ENCODE data around the gene PCNX2.
"Not testable (repeated sequence)": the region's sequence is repeated elsewhere in the genome, so short reads cannot be mapped to it uniquely, and the experiment has no call there.

Gene PCNX2

DNA sequence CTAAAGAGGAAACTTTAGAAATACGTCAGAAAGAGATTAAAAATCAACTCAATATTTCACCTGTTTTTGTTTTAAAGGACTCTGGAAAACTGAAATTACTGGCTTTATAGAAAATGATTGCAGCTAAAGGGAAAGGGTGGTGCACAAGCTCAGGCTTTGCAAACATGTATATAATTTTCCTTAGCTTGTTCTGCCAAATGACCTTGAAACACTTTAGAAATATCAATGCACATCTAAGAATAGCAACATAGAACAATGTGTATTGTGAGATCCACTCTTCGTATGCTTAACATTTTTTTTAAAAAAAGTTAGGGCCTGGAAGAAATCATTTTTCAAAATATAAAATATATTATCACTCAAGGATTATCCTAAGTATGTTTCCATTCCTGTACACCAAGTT, 201.3 kb downstream of the PCNX2 start:
- no peak for DNase-seq

DNA sequence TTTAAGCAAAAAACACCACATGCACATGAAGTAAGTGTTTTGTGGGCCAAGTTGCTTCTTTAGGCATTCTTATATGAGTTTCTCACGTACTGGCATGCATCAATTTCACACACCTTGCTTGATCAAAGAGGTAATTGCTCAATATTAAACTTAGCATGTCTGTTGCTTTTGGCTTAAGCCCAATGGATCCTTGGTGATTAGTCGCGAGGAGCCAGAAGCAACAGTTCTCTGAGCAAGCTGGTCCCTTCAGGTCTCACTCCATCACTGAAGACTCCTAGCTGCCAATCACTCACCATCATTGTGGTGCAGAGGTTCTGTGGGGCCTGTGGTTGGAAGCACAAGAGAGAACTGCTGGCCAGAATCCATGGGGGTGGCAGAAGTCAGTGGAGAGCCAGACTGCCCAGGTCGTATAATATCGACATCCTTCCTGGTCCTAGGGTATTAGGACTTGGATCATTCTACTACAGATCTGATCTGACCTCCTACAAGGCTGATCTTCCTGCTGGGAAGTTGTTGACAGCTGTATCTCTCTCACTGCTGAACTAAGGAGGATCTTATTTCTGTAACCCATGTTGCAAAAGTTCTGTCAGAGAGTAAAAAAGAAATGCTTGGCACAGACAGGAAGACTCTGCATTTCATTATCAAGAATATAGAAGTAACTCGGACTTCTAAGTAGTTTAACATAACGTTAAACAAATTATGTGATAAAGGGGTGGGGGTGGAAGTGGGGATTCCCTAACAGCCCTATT, 204.6 kb downstream of the PCNX2 start:
- DNase-seq = no peak

DNA sequence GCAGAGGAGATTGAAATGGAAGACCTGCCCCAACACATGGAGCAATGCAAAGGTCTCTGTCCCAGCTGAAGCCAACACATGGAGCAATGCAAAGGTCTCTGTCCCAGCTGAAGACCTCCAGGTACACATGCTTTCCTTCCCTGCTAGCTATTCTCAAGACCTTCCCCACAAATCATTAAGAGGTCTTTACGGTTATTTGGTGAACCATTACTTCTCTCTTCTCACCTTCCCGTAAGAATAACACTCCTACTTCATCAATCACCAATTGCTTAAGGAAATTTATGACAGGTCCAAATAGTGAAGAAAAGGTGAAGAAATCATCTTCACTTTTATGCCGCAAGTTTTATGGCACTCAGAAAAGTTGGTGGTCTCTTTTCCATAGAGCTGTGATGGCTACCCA, 206.3 kb downstream of the PCNX2 start:
- no peak for DNase-seq

DNA sequence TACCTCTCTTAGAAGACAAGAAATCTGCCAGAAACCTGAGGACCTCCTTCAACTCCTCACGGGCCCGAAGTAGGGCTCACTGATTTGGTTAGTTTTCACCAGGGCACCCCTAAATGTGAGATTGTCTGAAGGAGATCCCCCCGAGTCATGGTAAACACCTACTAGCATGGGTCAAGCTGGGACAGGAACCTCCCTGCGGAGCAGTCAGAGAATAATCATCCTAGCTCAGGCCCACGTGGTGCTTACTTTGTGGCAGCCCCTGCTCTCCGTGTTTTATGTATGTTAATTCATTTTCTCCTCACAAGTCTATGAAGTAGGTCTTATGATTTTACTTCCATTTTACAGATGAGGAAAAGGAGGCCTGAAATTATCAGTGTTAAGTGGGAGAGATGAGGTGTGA, 206.9 kb downstream of the PCNX2 start:
- no peak for DNase-seq

DNA sequence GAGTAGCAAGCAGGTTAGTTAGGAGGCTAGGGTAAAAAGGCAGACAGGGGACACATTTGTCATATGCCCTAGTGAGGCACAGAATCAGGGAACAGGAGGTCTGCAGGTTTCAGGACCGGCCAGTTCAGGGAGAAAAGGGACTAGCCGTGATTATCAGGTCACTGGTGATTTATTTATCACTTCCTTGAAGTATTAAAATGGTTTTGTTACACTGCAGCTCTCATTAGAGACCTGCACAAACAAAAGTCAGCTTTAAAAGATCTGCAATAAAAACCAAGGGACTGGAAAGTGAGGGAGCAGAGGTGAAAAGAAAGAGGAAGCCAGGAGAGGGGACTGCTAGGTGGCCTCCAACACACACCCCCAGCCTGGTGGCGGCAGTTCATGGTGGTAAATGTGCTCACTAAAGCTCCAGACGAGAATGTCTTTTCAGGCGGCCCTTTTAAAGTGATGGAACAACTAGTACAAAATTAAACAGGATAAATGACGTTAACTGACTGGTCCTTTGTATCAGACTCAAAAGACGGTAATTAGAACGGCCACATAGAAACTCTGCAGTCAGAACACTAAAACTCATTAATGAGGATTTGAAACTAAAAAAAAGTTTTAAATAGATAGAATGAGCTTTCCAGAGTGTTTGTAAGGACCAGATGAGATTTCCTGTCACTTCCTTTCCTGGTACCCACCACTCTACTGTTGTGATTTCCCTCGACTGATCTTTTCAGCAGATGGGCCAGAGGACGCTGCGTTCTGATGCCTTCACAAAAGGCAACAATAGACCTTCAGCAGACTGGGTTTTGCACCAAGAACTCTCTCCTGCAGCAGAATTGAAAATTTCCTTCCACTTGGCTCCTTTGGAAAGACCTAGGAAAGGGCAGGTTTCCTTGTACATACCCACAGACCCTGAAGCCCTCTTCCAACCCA, 208.3 kb downstream of the PCNX2 start:
- DNase-seq = no peak

DNA sequence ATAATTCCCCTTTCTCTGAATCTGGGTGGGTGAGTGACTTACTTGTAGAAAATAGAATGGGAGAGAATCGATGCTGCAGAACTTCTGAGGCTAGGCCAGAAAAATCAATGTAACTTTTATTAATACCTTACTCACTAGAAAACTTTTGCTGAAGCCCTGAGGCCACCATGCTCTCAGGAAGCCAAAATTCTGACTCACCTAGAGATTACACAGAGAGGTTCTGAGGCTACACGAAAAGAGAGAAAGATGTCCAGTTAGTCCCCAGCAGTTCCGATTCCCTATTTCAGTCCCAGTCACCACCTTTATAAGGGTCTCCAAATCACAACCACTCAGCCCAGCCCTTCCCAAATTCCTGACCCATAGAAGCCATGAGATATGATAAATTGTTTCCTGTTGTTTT, 210.0 kb downstream of the PCNX2 start:
- no peak for DNase-seq

DNA sequence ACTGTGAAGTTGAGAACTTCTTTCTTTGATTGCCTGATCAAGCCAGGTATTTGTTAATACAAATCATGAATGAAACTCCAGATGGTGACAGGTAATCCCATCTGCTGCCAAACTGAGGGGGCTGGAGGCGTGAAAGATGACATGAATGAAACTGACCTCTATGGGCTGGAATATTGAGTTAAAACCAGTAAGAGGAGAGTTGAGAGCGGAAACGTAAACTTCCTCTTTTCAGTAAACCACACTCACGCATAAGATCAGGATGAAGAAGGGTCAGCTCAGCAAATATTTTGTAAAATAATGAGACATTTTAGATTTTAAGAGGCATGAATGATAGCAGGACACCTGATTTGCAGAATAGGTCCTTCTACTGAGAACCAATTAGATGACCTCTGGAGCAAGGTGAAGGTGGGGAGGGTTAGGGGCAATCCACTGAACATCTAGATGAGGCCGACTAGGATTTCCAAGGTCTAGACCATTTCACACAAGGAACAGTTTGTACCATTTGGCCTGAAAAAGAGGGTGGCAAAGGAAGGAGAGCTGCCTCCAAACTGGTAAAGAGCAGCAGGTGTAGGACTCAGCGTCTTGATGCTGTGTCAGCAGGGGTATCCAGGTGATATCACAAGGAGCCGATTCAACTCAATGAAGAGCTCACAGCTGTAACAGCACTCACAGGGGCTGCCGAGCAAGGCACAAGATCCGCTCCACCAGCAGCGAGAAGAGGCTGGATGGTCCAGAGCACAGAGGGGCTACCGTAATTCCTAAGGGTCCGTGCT, 212.6 kb downstream of the PCNX2 start:
- DNase-seq = no peak

DNA sequence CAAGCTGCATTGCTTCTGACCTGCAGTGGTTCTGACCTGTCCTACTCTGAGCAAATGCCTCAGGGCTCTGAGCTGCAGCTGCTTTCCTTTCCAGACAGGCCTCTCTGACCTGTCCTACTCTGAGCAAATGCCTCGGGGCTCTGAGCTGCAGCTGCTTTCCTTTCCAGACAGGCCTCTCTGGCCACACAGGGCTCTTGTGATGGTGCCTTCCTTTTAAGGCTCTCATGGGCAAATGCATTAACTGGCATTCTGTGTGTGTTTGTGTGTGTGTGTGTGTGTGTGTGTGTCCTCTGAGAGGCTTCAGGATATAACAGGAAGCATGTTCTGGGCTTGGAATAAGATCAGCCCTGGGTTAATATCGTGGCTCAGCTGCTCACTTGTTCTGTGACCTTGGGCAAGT, 213.8 kb downstream of the PCNX2 start:
- no peak for DNase-seq

DNA sequence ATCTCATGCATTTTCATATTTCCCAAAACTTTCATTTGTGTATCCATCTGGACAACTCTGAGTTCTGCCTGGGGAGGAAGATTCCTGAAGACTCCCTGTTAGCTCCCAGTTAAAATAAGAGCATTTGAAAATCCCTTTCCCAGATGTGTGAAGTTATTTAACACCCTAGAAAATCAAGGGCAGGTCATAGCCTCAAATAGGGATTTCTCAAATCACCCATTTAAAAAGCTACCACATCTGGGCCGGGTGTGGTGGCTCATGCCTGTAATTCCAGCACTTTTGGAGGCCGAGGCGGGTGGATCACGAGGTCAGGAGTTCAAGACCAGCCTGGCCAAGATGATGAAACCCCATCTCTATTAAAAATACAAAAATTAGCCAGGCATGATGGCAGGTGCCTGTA, 214.7 kb downstream of the PCNX2 start:
- DNase-seq = not testable (repeated sequence)

DNA sequence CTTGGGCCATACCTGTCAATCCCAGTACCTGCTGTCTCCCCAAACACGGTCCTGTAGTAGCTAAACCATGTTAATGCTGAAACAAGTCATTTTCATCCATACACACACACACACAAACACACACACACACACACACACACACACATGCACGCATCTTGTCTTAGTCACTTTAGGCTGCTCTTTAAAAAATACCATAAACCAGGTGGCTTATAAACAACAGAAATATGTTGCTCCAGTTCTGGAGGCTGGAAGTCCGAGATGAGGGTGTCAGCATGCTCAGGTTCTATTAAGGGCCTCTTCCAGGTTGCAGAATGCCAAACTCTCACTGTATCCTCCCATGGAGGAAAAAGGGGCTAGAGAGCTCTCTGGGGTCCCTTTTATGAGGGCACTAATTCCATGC, 215.2 kb downstream of the PCNX2 start:
- DNase-seq = no peak

DNA sequence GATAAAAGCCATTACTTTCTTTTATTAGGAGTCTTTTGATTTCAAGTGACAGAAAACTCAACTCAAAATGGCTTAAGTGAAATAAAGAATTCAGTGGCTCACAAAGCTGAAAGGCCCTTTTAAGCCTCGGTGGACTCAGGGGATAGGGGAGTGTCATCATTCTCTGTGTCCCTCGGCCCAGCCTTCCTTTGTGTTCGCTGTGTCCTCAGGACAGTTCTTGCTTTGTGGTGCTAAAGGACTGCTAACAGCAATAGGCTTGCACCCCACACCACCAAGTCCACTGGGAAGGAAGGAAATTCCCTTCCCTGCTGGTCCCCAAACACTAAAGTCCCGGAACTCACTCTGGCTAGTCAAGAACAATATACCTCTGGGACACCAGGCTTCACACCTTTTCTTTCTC, 216.0 kb downstream of the PCNX2 start:
- DNase-seq = no peak

DNA sequence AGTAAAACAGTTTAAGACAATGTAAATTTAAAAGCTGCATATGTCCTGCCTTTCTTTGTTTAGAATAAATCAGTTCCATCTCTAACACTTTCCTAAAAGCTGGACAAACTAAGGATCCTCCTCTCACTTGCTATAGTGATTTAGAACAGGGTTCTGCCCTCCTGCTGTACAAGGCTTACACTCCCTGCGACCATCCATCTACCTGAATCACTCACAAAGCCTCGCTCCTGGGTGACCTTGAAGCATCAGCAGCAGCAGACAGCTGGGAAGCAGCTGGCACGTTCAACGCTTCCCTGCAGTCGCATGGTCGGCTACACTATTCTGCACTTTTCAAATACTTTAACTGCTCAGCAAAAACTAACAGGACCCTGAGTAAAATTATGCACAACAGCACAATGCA, 217.1 kb downstream of the PCNX2 start:
- no peak for DNase-seq

DNA sequence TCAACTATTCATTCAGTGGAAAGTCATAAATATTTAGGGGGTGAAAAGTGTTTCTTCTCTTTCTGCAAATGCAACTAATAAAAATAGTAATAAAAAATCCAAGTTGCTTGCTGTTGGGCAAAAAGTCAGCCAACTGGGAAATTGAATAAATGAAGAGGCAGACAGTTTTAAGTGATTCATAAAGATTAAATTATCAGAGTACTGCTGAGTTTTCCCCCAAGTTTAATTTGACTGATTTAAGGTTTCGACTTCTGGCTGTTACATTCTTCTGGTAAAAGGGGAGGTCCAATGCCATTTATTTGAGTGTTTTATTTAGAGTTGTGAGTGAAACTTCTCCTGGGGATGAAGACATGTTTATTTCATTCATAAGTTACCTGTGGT, 219.6 kb downstream of the PCNX2 start:
- DNase-seq = no peak

DNA sequence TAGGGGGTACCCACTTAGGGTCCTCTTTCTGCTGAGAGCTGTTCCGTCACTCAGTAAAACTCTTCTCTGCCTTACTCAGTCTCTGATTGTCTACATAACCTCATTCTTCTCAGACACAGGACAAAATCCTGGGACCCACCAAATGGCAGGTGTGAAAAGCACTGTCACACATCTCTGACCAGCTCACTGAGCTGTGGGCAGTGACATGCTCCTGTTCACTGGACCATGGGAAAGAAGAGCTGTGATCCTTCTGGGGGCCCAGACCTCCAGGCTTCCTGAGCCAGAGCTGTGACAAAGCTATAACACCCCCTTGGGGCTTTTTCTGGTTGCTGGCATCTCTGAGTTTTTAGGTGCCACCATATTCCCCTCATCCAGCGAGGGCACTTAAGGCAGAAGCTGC, 229.4 kb downstream of the PCNX2 start:
- no peak for DNase-seq

DNA sequence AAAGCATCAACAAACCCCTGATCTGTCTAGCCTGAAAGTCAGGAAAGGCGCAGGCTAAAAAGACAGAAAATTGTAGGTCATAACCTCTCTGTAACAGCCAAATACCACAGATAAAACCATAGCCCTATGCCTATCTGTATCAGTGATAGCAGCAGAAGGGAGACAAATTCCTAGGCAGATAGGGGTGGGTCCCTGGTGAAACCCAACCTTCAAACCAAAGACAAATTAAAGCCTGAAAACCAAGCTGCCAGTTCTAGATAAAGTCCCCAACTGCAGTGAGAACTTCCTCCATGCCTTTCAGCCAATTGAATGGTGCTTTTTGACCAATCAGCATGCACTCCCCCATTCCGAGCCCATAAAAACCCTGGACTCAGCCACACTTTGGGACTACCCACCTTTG, 229.8 kb downstream of the PCNX2 start:
- no peak for DNase-seq

DNA sequence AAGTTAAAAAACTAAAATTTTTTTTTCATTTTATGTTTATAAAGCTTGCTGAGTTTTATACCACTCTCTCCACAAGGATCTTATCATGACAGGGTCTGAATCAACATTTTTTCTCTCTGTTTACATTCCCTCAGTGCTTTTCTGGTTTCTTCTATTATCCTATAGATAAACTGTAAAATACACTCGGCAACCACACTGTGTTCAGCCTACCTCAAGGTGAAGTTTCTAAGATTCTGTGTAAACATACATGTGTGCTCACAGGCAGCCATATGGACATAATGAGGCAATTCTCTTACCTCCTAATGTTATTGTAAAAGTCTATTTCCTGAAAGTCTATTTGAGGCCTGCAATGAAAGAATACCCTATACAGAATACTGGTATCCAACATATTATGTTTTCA, 230.5 kb downstream of the PCNX2 start:
- no peak for DNase-seq

DNA sequence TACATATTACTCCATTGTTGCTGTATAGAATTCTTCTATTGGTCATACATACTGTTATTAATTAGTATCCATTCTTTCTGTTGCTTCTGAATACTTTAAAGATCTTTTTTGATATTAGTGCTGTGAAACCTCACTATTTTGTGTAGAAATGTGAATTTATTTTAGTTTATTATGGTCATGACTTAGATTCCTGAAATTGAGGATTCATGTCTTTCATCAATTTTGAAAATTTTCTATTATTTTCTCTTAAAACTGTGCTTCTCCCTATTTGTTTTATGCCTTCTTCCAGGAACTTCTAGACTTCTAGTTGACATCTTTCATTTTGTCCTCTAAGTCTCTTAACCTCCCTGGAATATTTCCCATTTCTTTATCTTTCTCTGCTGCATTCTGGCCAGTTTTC, 232.1 kb downstream of the PCNX2 start:
- DNase-seq = no peak

DNA sequence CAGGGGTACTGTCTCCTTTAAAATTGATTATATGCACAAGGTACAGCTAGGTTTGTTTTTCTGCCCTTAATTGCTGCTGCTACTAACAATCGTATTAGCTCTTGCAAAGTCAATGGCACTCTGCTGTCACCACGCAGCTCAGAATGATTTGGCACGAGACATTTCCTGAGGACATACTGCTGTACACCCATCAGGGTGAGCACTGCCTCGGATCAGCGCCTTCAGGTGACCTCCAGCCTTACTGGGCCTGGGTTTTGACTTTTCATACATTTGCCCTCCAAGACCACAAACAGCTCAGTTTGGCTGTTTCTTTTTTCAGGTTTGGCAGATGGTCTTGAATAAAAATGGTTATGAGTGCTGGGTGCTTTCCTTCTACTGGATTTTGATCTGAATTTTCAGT, 234.3 kb downstream of the PCNX2 start:
- DNase-seq = no peak

DNA sequence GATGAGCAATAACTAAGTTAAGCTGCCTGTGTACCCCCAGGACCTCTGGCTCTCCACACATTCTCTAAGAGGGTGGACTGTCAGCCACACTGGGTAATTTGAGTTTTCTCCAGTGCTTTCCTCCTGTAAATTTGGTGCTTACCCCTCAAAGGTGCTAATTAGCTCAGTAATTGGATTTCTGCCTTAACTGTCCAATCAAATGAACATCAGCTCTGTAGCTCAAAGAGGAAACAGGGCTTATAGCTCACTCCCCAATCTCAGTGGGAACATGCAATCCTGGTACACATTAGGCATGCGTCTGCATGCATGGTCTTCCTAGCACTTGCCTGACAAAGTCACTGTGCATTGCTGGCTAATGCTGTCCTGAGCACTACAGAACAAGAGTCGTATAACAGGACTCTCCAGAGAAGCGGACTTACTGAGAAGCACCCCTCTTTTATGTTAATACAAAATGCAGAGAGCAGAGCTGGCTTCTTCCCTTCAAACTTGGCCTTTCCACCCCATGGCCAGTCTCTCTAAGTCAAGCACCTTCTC, 235.0 kb downstream of the PCNX2 start:
- no peak for DNase-seq

DNA sequence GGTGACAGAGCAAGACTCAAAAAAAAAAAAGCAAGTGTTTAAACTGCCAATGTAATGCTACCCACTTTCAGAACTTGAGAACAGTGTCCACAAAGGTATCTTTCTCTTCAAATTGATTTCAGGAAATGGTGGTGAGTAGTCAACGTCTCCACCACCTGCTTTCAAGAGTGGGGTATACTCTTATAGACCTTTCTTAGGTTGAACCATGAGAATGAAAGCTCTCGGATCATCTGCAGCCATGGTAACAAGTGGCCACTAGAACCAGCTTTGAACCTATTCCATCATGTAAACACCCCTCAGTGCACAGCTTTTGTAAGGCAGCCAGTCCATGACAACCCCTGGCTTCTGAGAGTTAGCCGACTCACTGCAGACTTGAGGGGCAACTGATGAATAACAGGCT, 237.7 kb downstream of the PCNX2 start:
- DNase-seq = no peak

DNA sequence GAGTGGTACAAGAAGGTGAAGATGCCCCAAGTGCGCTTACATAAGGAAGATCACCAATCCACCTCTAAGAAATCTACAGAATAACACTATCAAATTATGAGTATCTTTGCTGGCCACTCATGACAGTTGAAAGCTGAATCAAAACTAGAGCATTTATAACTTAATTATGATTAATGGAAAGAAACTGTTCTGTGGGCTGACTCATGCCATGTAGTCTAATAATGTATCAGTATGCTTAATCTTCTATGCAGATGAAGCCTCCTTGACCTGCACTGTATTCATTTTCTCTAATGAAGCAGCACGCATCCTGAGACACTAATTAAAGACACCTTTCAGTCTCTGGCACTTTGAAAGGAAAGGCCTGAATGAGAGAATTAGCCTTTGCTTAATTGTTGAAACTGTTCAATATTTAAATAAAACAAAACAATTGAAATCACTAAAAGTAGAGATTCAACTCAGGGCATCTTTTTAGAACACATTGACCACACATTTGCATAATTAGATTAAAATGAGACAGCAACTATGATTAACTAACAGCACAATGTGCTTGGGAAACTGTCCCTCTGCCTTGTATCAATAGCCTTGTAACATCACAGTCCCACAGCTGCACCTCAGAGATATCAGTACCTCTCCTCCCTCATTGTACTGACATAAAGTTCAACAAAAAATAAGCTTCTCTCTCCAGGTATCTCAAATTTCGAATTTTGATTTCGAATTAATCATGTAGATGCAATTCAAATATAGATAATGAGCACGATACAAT, 239.5 kb downstream of the PCNX2 start:
- DNase-seq = no peak

DNA sequence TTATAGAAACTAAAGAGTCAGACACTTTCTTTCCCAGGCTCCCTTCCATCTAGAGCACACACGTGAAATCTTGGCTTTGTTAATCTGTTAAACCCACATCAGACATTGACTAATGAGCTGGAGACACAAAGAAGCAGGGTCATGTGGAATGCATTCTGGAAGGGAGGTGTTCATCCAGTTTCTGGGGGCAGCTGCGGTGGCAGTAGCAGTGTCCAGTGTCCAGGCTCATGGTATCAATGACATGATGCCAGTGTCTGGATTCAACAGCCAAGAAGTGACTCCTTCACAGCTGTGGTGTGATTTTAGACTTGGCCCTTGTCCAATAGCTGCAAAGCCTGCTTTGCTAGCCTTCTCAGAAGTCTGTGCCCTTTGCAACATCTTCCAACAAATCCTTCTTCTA, 249.9 kb downstream of the PCNX2 start:
- DNase-seq = no peak

DNA sequence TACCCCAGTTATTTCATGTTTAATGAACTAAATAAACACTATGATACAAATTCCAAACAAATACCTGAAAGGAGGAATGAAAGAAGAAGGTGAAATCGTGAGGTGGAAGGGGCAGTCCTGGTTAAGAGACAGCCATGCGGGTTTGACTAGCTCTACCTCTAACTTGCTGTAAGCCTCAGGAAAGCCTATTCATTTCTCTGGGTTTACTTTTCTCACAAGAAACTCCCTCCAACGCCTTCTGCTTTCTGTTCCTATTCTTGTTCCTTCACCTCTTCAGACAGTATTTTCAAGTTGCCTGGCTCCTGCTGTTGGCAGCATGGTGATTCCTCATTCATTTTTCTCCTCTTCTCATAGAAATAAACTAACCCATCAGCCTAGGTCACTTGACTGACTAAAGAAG, 252.7 kb downstream of the PCNX2 start:
- no peak for DNase-seq
